Stomach smooth muscle (tissue), 2 donors: ENCODE data around the gene LRP8.

Experiments used
- H3K27ac ChIP-seq: one replicate; pipeline ENCODE4 v1.7.0; 2013; ENCODE audit warnings: mild to moderate bottlenecking, low read length, inconsistent platforms
- H3K27me3 ChIP-seq, 2 donors: one replicate each; pipeline ENCODE4 v1.7.0; 2013; ENCODE audit warnings: low read length in 2 of 2; ENCODE audit not compliant: insufficient read depth in 2 of 2, control insufficient read depth in 1 of 2
- H3K36me3 ChIP-seq, 2 donors: one replicate each; pipeline ENCODE4 v1.7.0; 2013; ENCODE audit warnings: low read length in 2 of 2; ENCODE audit not compliant: control insufficient read depth in 2 of 2, insufficient read depth in 2 of 2
- H3K4me1 ChIP-seq: one replicate; pipeline ENCODE4 v1.7.0; 2013; ENCODE audit warnings: low read length; ENCODE audit not compliant: control insufficient read depth, insufficient read depth
- H3K4me3 ChIP-seq, 2 donors: one replicate each; pipeline ENCODE4 v1.7.0; 2013; ENCODE audit warnings: low read length in 2 of 2
- H3K9ac ChIP-seq, 2 donors: one replicate each; pipeline ENCODE4 v1.7.0; 2013; ENCODE audit warnings: low read length in 2 of 2, mild to moderate bottlenecking in 1 of 2
- H3K9me3 ChIP-seq, 2 donors: one replicate each; pipeline ENCODE4 v1.7.0; 2013; ENCODE audit warnings: low read length in 2 of 2; ENCODE audit not compliant: control insufficient read depth in 2 of 2
- donor health status: healthy.
- donor health status: Pancreatic carcinoma.

The LRP8 gene

GRCh38 chr1:53279296-53280200 lies 48.3 kb downstream of the LRP8 start:
- H3K27ac ChIP-seq = no peak overlapping the region
- H3K4me3 ChIP-seq = no peak overlapping the region
- no peaks in the 10 kb centered on the region for H3K4me1 ChIP-seq
- H3K27me3 ChIP-seq = no peaks in the 10 kb centered on the region
- no peak overlapping the region for H3K9ac ChIP-seq
- no peaks in the 10 kb centered on the region for H3K9me3 ChIP-seq
- H3K36me3 ChIP-seq = no peaks in the 10 kb centered on the region

- Histone ChIP-seq H3K27me3 (no peaks in the 10 kb centered on the region), H3K9ac (no peak overlapping the region), H3K4me3 (no peak overlapping the region), H3K27ac (no peak overlapping the region), H3K4me1 (no peaks in the 10 kb centered on the region), H3K9me3 (no peaks in the 10 kb centered on the region), H3K36me3 (no peaks in the 10 kb centered on the region)
Measured at GRCh38 chr1:53278298-53278725, 49.6 kb downstream of the LRP8 start.

- H3K4me1 ChIP-seq = no peaks in the 10 kb centered on the region
- no peaks in the 10 kb centered on the region for H3K36me3 ChIP-seq
- no peak overlapping the region for H3K9ac ChIP-seq
- no peaks in the 10 kb centered on the region for H3K27me3 ChIP-seq
- no peak overlapping the region for H3K27ac ChIP-seq
- H3K4me3 ChIP-seq = no peak overlapping the region
- H3K9me3 ChIP-seq = no peaks in the 10 kb centered on the region
Measured at GRCh38 chr1:53277326-53277725, 50.5 kb downstream of the LRP8 start.

DNA sequence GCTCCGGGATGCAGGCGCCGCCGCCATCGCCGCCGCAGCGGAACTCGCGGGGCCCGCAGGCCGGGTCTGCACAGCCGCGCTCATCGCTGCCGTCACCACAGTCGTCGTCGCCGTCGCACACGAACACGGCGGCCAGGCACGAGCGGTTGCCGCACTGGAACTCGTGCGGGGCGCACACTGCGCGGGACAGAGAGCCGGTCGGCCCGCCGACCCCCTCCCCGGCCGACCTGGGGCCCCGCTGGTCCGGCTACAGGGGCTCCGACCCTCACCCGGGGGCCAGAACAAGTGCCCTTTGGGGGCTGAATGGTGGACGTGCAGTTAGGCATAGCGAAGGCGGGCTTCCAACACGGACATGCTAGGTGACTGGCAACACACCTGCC lies 51.0 kb downstream of the LRP8 start:
- Histone ChIP-seq H3K9ac (no peak overlapping the region), H3K4me3 (no peak overlapping the region), H3K27me3 (no peaks in the 10 kb centered on the region), H3K36me3 (no peaks in the 10 kb centered on the region), H3K9me3 (no peaks in the 10 kb centered on the region), H3K27ac (no peak overlapping the region), H3K4me1 (no peaks in the 10 kb centered on the region)

- no peaks in the 10 kb centered on the region for H3K4me1 ChIP-seq
- H3K9ac ChIP-seq = no peak overlapping the region
- no peaks in the 10 kb centered on the region for H3K36me3 ChIP-seq
- H3K4me3 ChIP-seq = no peak overlapping the region
- H3K27ac ChIP-seq = no peak overlapping the region
- H3K27me3 ChIP-seq = no peaks in the 10 kb centered on the region
- H3K9me3 ChIP-seq = no peaks in the 10 kb centered on the region
Measured at GRCh38 chr1:53276153-53276901, 51.5 kb downstream of the LRP8 start.

- Histone ChIP-seq H3K9me3 (no peaks in the 10 kb centered on the region), H3K9ac (no peak overlapping the region), H3K4me1 (no peaks in the 10 kb centered on the region), H3K27me3 (no peaks in the 10 kb centered on the region), H3K36me3 (no peaks in the 10 kb centered on the region), H3K4me3 (no peak overlapping the region), H3K27ac (no peak overlapping the region)
Measured at GRCh38 chr1:53275566-53275965, 52.3 kb downstream of the LRP8 start.

- Histone ChIP-seq H3K27ac (no peak overlapping the region), H3K36me3 (no peaks in the 10 kb centered on the region), H3K27me3 (no peaks in the 10 kb centered on the region), H3K9me3 (no peaks in the 10 kb centered on the region), H3K4me1 (no peaks in the 10 kb centered on the region), H3K4me3 (no peak overlapping the region), H3K9ac (no peak overlapping the region)
Measured at GRCh38 chr1:53274541-53275185, 53.2 kb downstream of the LRP8 start.

GRCh38 chr1:53274026-53274425 lies 53.8 kb downstream of the LRP8 start:
- no peaks in the 10 kb centered on the region for H3K4me1 ChIP-seq

GRCh38 chr1:53273526-53273925 lies 54.3 kb downstream of the LRP8 start:
- Histone ChIP-seq H3K27me3 (no peaks in the 10 kb centered on the region), H3K9ac (no peak overlapping the region), H3K4me3 (no peak overlapping the region), H3K9me3 (no peaks in the 10 kb centered on the region), H3K4me1 (no peaks in the 10 kb centered on the region), H3K36me3 (no peaks in the 10 kb centered on the region), H3K27ac (no peak overlapping the region)

More at GRCh38 chr1:53274026-53274425, 53.8 kb downstream of the LRP8 start:
- Histone ChIP-seq H3K27ac (no peak overlapping the region), H3K4me3 (no peak overlapping the region), H3K9me3 (no peaks in the 10 kb centered on the region), H3K27me3 (no peaks in the 10 kb centered on the region), H3K36me3 (no peaks in the 10 kb centered on the region), H3K9ac (no peak overlapping the region)

- Histone ChIP-seq H3K9me3 (no peaks in the 10 kb centered on the region), H3K36me3 (no peaks in the 10 kb centered on the region), H3K9ac (no peak overlapping the region), H3K4me3 (no peak overlapping the region), H3K27ac (no peak overlapping the region), H3K27me3 (no peaks in the 10 kb centered on the region), H3K4me1 (no peaks in the 10 kb centered on the region)
Measured at GRCh38 chr1:53272349-53272748, 55.5 kb downstream of the LRP8 start.
